NCI-H345 treated with DMSO at 0.1 percent for 48 hours (cell line): ENCODE results near the gene CERT1.
A peak's percentile ranks its signal among the peaks of the same experiment; 100 is the strongest.

Experiments
- DNase-seq: peaks from one replicate; lab custom pipeline; 2025; ENCODE audit not compliant: unreplicated experiment; lab: John Stamatoyannopoulos, UW

CERT1 gene

DNA sequence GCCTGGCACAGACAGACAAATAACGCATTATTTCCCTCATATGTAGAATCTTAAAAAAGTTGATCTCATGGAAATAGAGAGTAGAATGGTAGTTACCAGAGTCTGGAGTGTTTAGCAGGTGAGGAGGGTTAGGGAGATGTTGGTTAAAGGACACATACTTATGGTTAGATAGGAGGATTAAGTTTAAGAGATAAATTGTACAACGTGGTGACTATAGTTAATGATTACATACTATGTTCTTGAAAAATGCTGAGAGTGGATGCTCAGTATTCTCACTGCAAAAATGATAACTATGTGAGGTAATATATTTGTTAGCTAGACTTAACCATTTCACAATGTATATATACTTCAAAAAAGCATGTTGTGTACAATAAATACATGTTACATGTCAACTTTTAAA, 38.0 kb downstream of the CERT1 start:
- DNase-seq, result no peak

DNA sequence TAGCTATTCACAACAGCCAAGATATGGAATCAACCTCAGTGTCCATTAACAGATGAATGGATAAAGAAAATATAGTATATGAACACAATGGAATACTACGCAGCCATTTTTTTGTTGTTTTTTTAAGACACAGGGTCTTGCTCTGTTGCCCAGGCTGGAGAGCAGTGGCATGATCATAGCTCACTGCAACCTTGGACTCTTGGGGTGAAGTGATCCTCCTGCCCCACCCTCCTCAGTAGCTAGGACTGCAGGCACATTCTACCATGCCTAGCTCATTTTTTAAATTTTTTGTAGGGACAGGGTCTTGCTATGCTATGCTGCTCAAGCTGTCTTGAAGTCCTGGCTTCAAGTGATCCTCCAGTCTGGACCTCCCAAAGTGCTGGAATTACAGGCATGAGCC, 38.5 kb downstream of the CERT1 start:
- no peak for DNase-seq

DNA sequence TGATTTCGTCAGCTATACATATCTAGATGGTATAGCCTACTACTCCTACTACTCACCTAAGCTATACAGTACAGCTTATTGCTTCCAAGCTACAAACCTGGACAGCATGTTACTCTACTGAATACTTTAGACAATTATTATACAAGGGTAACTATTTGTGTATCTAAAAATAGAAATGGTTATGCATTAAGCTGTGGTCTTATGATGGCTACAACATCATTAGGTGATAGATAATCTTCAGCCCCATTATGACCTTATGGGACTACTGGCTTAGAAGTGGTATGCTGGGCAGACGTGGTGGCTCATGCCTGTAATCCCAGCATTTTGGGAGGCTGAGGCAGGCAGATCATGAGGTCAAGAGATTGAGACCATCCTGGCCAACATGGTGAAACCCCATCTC, 40.2 kb downstream of the CERT1 start:
- DNase-seq, result no peak

DNA sequence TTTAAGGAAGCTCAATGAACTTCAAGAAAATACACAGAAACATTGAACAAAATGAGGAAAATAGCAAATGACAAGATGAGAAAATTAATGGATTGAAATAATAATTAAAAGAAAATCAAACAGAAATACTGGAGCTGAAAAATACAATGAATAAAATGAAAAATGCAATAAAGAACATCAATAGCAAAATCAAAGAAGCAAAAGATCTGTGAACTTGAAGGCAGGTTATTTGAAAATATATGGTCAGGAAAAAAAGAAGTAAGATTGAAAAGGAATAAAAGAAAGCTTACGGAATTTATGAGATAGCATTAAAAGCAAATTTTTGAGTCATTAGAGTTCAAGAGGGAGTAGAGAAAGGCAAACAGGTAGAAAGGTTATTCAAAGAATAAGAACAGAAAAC, 42.4 kb downstream of the CERT1 start:
- DNase-seq, result no peak

DNA sequence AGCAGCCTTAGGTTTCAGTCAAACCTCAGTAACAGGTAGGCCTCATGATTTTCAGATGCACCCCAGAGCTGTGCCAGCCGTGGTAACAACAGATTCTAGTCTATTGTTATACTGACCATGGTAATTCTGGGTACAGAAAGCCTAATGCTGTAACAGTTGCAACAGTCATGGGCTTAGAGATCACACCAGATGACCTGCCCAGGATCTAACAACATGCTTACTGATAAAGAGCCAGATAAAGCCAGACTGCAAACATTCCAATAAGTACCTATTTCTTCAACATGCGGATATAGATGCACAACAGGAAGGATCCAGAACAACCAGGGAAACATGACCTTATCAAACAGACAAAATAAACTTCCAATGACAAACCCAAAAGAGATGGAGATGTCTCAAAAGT, 42.8 kb downstream of the CERT1 start:
- DNase-seq, result no peak

DNA sequence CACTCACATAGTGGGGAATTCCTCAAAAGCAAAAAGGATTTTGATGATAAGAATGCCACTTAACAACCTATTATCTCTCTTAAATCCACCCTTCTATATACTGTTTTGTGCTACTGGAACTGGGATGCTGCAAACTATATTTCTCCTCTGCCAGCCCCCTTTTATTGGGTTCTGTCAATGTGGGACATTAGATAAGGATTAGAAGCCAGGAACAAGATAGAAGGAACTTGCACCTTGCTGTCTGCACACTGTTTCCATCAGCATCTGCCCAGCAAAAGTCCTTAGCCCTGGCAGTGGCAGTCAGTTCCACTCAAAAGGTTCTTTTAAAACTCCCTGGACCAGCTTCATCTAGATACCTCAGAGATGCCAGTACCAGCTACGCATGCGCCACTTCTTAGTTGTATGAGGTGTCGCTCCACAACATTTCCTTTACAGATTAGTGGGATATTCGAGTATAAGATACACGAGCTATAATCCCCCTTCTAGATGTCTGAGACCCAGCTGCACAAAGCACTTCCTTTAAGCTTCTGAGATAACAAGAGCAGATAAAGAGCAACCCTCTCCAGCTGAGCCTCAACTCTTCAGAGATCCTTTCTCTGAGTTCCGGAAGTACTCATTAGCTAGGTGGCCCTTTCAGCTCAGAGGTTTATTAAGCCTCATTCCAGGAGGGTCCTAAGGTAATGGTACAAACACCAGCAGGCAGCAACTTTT, 45.3 kb downstream of the CERT1 start:
- no peak for DNase-seq

DNA sequence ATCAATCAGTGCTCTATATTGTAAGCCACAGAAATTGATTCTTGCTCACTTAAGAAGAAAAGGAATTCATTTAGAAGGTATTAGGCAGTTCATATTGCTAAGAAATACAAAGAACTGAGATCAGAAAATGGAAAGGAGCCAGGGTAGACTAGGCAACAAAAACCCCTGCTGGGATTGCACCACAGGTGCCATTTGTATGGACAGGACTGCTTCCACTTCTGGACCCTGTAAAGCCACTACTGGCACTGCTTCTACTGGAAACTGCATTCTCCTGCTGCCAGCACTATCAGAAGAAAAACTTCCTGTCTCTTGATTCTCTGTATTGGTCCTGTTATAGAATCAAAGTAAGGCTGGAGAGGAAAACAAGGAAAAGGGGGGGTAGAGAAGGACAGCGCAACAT, 45.9 kb downstream of the CERT1 start:
- peak; percentile 8 for DNase-seq

DNA sequence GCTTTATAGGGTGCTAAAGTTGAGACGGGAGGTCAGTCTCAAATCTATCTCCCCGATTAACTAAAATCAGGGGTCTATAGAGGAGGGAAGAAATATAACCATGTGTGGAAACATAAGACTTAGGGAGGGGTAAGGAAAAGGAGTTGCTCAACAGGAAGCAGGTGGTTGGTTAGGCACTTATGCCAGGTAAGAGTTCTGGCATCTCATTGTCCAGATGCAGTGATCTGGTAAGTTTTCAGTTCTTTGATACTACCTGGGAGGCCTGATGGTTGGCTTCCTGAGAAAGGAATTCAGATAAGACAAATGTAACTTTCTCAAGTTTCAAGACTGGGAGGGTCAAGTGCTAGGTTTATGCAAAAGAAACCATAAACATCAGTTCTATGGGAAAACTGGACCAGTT, 47.7 kb downstream of the CERT1 start:
- no peak for DNase-seq

DNA sequence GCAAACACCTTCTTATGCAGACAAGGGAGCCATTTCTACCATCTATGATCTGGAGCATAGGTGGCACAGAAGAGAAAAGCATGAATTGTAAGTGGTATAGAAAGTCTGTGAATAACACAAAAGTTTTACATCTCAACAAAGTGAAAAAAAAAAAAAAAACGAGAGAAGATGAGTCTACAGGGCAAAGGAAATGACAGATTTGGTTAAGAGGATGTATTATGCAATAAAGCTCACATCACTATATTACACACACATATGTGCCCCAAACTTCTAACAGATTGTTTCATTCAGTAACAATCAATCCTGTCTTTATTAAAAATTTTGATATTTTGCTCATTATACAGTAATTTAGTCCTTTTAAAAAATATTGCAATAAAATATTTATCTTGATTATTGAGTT, 49.8 kb downstream of the CERT1 start:
- DNase-seq, result no peak

DNA sequence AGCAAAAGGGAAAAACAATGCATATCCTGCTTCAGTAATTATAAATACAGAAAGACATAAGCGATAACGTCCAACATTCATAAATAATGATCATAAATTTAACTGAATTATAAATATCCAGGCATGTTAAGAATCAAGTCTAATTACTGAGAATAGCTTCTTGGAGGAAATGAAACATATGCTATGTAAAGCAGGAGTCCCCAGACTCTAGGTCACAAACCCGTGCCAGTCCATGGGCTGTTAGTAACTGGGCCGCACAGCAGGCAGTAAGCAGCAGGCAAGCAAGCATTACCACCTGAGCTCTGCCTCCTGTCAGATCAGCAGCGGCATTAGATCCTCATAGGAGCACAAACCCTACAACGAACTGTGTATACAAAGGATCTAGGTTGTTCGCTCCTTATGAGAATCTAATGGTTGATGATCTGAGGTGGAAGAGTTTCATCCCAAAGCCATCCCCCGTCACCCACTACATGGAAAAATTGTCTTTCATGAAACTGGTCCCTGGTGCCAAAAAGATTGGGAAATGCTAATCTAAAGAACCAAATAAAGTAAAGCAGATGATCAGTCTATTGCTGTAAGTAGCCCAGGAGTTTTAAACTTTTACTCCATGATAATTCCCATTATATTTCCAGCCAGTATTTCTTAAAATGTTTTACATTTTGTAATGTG, 50.4 kb downstream of the CERT1 start:
- no peak for DNase-seq

DNA sequence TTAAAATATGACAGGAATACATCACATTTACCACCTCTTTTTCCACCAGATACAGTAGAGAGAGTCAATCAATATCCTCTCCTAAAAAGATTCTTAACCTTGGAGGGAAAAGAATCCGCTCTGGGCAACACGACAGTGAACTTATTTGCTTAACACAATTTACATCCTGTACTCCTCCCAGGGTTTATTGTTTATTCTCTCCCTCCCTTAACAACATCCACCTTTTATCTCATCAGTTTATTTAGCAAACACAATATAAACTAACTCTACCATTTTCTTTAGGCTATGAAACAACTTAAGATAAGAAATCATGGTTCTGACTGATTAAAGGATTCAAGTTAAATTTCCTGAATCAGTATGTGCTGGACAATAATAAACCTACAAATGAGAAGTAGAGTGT, 50.9 kb downstream of the CERT1 start:
- DNase-seq, result no peak

DNA sequence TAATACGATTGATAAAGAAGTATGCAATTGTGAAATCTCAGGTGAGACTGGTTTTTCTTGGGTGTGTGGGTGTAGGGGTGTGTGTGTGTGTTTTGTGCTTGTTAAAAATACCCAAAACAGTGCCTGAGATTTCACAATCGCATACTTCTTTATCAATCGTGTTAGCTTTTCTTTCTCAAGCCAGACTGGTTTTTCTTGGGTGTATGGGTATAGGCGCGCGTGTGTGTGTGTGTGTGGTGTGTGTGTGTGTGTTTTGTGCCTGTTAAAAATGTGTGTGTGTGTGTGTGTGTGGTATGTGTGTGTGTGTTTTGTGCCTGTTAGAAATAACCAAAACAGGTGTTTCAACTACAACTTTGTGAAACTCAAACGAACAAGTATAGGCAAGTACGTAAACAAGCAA, 53.7 kb downstream of the CERT1 start:
- DNase-seq, result no peak

DNA sequence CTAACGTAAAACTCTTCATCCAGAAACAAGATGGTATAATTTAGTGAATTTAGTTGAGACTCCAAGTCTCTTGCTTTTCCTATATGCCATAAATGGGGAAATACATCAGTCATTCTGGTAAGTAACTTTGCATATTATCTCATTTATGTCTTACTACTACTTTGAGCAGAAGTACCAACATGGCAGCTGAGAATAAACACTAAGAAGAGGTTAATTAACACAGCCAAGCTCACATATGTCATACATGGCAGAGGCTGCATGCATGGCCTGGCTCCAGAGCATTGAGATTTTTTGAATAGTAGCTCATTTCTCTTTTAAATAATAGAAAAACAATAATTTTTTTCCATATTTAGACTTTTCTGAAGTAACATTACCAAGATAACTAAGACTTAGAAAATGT, 54.3 kb downstream of the CERT1 start:
- no peak for DNase-seq

DNA sequence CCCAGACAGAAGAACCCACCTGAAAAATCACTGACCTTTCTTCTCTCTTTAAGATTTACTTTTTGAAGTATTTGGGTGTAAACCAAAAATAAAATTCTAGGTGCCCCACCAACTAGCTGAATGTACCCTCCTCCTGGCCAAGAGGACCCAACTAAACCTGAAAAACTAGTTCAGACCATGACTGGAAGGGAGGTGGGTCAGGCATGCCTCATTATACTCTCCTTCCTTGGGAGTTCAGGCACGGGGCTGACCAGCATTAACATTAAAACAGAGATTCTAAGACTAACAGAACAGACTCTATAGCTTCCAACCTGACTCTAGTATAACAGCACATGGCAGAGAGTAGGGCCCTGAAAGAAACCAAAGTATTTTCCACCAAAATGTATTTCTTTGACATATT, 61.4 kb downstream of the CERT1 start:
- DNase-seq, result no peak

DNA sequence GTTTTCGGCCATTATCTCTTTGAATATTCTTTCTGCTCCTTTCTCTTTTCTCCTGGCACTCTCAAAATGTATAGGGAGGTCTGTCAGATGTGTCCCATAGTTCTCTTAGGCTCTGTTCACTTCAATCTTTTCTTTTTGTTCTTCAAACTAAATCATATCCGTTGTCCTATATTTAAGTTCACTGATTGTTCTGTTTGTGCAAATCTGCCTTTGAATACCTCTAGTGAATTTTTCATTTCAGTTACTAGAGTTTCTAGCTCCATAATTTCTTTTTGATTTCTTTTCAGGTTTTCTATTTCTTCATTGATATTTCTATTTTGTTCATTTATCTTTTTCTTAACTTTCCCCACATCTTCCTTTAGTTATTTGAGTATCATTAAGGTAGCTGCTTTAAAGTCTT, 65.4 kb downstream of the CERT1 start:
- DNase-seq, result no peak

DNA sequence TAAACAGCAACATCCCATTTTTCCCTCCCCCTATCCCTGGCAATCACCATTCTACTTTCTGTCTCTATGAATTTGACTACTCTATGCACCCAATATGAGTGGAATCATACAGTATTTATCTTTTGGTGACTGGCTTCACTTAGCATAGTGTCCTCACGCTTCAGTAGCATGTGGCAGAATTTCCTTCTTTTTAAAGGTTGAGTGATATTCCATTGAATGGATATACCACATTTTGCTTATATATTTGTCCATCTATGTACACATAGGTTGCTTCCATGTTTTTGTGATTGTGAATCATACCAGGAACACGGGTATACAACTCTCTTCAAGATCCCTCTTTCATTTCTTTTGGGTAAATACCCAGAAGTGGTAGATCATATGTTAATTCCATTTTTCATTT, 69.9 kb downstream of the CERT1 start:
- no peak for DNase-seq

DNA sequence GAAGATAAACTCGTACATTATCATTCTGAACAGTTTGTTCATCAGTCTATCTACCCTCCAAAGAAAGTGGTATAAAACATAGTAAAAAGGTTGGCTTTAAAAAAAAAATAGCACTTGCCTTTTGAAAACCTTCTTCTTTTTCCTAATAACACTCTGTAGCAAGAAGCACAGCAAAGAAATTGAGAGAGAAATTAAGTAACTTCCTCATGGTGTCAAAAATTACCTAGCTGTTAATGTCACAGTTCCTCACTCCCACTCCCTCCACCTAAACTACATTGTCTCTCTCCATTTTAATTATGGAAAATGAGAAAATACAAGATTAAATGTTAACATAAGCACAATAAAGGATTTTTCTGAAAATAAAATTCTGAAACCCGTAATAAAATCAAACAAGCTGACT, 72.2 kb downstream of the CERT1 start:
- no peak for DNase-seq

DNA sequence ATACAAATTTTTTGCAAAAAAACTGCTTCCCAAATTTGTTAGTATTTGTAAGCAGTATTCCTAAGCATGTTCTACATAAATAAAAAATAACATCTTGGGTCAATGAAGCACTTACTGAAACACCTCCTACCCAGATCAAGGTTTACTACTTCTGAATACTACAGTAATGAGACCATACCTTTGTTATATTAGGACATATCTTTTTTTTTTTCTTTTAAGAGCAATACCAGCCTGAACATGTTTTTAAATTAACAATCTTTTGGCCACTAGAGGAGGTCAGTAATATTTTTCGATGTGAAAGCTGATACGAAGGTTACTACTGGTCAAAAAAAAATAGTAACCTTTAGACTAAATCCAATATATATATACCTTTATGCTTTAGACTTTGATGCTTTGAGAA, 72.7 kb downstream of the CERT1 start:
- DNase-seq, result no peak

DNA sequence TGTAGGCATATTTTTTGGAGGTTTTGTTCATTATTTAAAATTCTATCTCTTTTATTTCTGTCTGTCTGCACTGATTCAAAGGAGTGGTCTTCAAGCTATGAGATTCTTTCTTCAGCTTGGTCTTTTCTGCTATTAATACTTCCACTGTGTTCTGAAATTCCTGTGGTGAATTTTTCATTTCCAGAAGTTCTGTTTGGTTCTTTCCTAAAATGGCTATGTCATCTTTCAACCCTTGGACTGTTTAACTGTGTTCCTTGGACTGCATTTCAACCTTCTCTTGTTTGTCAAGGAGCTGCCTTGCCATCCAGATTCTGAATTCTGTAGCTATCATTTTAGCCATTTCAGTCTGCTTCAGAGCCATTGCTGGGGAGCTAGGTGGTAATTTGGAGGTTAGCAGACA, 76.3 kb downstream of the CERT1 start:
- no peak for DNase-seq

DNA sequence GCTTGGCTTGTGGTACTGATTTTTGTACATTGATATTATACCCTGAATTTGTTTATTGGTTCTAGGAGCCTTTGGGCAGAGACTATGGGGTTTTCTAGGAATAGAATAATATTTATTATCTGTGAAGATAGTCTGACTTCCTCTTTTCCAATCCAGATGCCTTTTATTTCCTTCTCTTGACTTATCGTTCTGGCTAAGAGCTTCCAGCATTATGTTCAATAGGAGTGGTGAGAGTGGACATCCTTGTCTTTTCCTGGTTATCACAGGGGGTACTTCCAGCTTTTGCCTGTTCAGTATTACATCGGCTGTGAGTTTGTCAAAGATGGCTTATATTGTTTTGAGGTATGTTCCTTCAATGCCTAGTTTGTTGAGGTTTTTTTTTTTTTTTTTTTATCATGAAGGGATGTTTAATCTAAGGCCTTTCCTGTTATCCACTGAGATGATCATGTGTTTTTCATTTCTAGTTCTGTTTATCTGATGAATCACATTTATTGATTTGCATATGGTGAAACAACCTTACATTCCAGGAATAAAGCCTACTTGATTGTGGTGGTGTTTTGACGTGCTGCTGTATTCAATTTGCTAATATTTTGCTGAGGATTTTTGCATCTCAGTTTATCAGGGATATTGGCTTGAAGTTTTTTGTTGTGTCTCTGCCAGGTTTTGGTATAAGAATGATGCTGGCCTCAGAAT, 77.5 kb downstream of the CERT1 start:
- no peak for DNase-seq

DNA sequence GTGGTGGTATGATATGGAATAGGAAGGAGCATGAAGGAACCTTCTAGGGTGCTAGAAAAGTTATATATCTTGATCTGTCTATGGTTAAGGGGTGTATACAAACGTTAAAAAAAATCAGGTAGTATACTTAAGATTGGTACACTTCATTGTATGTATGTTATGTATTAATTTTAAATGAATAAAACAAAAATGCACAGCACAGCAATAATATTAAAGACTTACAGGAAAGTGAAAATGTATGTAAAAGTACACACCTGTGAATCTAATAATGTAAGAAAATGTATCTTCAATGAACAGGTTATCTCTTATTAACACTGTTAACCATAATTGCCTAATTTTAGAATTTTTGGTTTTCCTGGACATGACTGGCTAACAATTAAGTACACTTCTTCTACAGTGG, 97.2 kb downstream of the CERT1 start:
- DNase-seq, result no peak
